Measurements from ENCODE around the gene GDPGP1. TPM values are rescaled to one million over a fixed set of nuclear protein-coding genes. Genes with fewer than 3 reads are reported as not detected.
A peak's percentile ranks its signal among the peaks of the same experiment; 100 is the strongest.

Gene GDPGP1
- total RNA-seq, 1 donor from 2014 or later = 13.8 TPM

DNA sequence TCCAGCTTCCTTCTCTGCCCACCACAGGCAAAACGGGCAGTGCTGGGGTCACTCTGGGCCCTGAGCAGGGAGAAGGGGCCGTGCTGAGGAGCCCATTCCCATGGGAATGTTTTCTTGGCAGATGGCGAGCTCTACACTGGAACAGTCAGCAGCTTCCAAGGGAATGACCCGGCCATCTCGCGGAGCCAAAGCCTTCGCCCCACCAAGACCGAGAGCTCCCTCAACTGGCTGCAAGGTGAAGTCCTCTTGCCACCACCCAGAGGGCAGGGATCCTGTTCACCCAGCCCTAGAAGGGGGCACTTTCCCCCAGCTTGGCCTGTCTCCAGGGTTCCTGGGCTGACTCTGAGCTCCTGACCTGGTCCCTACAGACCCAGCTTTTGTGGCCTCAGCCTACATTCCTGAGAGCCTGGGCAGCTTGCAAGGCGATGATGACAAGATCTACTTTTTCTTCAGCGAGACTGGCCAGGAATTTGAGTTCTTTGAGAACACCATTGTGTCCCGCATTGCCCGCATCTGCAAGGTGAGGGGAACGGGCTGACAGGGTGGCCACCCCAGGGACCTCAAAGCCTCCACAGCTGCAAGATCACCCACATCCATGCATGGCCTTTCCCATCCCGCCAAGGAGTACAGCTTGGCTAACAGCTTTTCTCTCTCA is 12.6 kb upstream of the GDPGP1 start:
- ATAC-seq = peak; percentile 83
- intact Hi-C loops (cut with micrococcal nuclease) = no loop called here

DNA sequence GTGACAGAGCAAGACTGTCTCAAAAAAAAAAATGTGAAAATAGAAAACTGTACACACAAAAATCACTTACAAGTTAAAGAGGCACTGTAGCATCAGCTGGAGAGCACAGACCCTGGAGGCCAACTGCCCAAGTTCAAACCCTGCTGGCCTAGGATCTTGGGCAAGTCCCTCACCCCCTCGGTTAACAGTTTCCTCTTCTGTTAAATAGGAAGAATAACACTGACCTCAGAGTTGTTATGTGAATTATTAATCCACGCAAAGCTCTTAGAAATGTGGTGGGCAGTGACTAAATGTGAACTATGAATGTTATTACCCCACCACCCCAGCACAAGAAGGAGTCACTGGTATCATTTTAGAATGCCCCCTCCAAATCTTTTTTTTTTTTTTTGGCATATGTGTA is 11.5 kb upstream of the GDPGP1 start:
- DNase-seq = no peak
- intact Hi-C loops (cut with micrococcal nuclease) = no loop called here
- no peak for ATAC-seq

More for the DNA sequence above, 12.6 kb upstream of the GDPGP1 start:
- DNase-seq = peak; percentile 81

DNA sequence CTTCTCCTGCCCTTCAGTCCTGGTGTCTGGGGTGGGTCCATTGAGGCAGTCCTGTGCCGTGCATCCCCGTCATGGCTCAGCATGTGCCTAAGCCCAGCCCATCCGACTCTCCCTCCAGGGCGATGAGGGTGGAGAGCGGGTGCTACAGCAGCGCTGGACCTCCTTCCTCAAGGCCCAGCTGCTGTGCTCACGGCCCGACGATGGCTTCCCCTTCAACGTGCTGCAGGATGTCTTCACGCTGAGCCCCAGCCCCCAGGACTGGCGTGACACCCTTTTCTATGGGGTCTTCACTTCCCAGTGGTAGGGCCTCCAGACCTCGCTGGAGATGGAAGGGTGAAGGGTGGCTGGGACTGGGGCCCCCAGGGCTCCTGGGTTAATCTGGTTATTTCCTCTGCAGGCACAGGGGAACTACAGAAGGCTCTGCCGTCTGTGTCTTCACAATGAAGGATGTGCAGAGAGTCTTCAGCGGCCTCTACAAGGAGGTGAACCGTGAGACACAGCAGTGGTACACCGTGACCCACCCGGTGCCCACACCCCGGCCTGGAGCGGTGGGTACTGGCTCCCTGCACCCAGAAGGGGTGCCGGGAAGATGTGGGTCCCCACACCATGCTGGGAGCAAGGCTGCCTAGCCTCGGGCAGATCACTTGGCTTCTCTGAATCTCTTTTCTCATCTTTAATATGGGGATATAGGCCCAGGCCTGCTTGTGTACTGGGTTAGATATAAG is 10.4 kb upstream of the GDPGP1 start:
- intact Hi-C loops (cut with micrococcal nuclease) = no loop called here
- no peak for DNase-seq
- no peak for ATAC-seq

GRCh38 chr15:90225047-90225446 is 9.0 kb upstream of the GDPGP1 start:
- ATAC-seq = no peak
- intact Hi-C loops (cut with micrococcal nuclease) = no loop called here
- no peak for DNase-seq

DNA sequence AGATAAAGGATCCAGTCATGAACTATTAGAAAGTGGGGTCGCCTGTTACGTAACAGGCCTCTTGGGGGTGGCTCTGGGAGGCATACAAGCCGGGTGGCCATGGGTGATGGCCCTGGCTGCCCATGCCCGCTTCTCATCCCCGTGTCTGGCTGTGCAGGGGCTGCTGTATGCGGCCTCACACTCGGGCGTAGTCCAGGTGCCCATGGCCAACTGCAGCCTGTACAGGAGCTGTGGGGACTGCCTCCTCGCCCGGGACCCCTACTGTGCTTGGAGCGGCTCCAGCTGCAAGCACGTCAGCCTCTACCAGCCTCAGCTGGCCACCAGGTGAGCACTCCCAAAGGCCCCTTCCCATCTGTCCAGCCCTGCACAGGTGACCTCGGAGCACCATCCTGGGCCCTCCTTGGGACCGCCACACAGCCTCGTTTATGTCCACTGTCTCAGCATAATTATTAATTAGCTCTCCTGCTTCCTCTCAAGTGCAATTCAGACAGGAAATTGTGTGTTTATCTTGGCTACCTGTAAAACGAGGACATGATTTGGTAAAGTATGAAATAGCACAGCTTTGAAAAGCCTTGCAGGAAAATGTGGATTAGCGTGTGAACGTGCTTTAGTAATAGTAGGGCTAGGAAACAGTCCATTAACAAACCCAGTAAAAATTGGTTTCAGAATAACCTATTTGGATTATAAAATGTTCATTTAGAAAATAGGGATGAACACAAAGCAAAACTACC is 8.3 kb upstream of the GDPGP1 start:
- intact Hi-C loops (cut with micrococcal nuclease) = no loop called here
- DNase-seq (no peak), ATAC-seq (no peak)

DNA sequence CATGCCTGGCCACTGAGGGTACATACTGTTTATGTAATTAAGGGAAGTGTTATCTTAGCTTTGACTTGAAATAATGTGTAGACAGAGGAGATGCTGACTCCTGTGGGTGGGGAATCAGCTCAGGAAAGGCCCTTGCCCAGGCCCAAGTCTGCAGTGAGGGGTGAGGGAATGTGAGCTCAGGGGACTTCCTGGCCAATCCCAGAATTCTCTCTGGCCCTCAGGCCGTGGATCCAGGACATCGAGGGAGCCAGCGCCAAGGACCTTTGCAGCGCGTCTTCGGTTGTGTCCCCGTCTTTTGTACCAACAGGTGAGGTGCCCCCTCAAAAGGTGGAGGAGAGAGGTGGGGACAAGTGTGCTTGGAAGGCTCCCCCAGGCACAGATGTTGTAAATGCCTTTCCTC is 6.7 kb upstream of the GDPGP1 start:
- intact Hi-C loops (cut with micrococcal nuclease) = no loop called here
- DNase-seq (no peak), ATAC-seq (no peak)

- intact Hi-C loops (cut with micrococcal nuclease) = no loop called here
- no peak for DNase-seq
- no peak for ATAC-seq
These were observed 5.9 kb upstream of the GDPGP1 start for GRCh38 chr15:90227816-90228772.

DNA sequence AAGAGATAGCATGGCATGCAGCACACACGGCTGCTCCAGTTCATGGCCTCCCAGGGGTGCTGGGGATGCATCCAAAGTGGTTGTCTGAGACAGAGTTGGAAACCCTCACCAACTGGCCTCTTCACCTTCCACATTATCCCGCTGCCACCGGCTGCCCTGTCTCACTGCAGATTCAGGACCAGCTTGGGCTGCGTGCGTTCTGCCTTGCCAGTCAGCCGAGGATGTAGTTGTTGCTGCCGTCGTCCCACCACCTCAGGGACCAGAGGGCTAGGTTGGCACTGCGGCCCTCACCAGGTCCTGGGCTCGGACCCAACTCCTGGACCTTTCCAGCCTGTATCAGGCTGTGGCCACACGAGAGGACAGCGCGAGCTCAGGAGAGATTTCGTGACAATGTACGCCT is 5.0 kb upstream of the GDPGP1 start:
- ATAC-seq (no peak), DNase-seq (no peak)
- intact Hi-C loops (cut with micrococcal nuclease) = no loop called here

- ATAC-seq = peak; percentile 50
- intact Hi-C loops (cut with micrococcal nuclease) = no loop called here
- peak; percentile 80 for DNase-seq
These were observed 3.9 kb upstream of the GDPGP1 start for GRCh38 chr15:90230071-90230494.

DNA sequence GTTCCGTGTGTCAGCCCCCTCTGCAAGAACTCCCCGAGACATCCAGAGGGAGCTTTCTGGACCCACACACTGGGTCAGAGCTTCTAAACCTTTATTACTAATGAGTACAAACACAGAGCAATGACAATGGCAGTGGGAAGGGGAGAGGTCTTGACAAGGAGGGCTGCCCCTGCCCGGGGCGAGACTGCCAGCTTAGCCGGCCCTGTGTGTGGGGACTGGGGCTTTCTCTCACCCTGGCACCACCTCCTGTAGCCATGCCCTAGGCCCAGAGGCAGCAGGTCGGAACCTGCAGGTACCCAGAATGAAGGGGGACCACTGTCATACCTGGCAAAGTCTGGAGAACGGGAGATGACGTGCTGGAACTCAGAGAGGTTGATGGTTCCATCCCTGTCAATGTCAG is 3.4 kb upstream of the GDPGP1 start:
- intact Hi-C loops (cut with micrococcal nuclease) = no loop called here
- ATAC-seq (no peak), DNase-seq (no peak)

GRCh38 chr15:90231028-90232017 is 2.7 kb upstream of the GDPGP1 start:
- ATAC-seq (no peak), DNase-seq (no peak)
- intact Hi-C loops (cut with micrococcal nuclease) = no loop called here

DNA sequence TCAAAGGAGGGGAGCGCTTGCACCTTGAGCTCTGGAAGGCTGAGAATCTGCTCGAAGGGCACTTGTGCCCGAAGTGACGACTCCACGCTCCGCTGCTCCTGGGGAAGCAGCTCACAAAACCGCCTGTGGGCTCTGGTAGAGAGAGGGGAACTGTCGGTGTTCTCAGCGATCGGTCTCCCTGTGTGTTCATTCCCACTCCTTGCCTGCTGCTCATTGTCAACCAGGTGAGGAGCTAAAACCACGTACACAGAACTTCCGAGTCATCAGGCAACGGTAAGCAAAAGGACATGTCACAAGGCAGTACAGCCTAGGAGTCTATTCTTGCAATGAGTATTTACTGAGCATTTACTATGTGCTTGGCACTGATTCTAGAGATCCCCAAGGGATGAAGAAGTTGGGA is 1.8 kb upstream of the GDPGP1 start:
- intact Hi-C loops (cut with micrococcal nuclease) = no loop called here
- no peak for DNase-seq
- ATAC-seq = no peak

DNA sequence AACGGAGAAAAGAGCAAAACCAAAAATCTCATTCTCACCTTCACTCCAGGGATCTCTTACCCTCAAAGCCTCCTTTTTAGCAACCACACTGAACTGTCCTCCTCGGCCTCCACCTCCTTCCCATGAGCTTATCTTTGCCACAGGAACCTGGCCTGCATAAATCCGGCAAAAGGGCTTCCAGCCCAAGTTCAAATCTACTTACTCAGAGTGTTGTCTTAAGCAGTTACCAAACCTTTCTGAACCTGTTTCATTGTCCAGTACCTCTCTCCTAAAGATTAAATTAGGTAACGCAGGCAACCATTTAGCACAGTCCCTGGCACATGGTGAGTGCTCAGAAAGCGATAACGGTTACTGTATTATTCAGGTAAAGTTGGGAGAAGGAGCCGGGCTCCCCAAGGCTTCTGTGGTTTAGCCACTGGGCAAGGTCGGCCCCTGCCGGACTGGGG is 1.0 kb upstream of the GDPGP1 start:
- intact Hi-C loops (cut with micrococcal nuclease) = no loop called here
- no peak for ATAC-seq
- no peak for DNase-seq

GRCh38 chr15:90233387-90234095 is 468 bp upstream of the GDPGP1 start, which contains the start of gene CIB1:
TSS of gene CIB1 (minus strand) at chr15:90233941. CDS start at chr15:90233885, 56 bp downstream.
- ATAC-seq (peak; percentile 94), DNase-seq (peak; percentile 99)
- intact Hi-C loops (cut with micrococcal nuclease) = no loop called here

GRCh38 chr15:90239371-90239770 is 5.4 kb downstream of the GDPGP1 start:
- intact Hi-C loops (cut with micrococcal nuclease) = no loop called here

GRCh38 chr15:90240856-90241255 is 6.8 kb downstream of the GDPGP1 start:
- ATAC-seq (no peak), DNase-seq (no peak)
- intact Hi-C loops (cut with micrococcal nuclease) = no loop called here

More at GRCh38 chr15:90239371-90239770, 5.4 kb downstream of the GDPGP1 start:
- no peak for ATAC-seq
- no peak for DNase-seq
